A673 (cell line): ENCODE measurements around the gene UAP1.

ENCODE experiments used
- EZH2 ChIP-seq: fragments of 200-600 bp; sonication (generic); IDR thresholded peaks from 2 replicates; pipeline ENCODE4 v1.6.1; 2017; ENCODE audit warnings: borderline replicate concordance, low read depth, mild to moderate bottlenecking, mixed read lengths, antibody characterized with exemption, low read length; ENCODE audit not compliant: poor library complexity, severe bottlenecking
- TF ChIP-seq, protein P1 (sequence below): fragments of 300-800, 200-600 bp; sonication (generic); conservative IDR thresholded peaks from 2 replicates; pipeline ENCODE4 v1.5.1; 2017; ENCODE audit warnings: low read depth, mild to moderate bottlenecking, antibody characterized with exemption, low read length, moderate library complexity, mixed read lengths

GRCh38 chr1:162633081-162633762, 71.7 kb downstream of the UAP1 start:
- TF ChIP-seq, protein P1, sequence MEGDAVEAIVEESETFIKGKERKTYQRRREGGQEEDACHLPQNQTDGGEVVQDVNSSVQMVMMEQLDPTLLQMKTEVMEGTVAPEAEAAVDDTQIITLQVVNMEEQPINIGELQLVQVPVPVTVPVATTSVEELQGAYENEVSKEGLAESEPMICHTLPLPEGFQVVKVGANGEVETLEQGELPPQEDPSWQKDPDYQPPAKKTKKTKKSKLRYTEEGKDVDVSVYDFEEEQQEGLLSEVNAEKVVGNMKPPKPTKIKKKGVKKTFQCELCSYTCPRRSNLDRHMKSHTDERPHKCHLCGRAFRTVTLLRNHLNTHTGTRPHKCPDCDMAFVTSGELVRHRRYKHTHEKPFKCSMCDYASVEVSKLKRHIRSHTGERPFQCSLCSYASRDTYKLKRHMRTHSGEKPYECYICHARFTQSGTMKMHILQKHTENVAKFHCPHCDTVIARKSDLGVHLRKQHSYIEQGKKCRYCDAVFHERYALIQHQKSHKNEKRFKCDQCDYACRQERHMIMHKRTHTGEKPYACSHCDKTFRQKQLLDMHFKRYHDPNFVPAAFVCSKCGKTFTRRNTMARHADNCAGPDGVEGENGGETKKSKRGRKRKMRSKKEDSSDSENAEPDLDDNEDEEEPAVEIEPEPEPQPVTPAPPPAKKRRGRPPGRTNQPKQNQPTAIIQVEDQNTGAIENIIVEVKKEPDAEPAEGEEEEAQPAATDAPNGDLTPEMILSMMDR = no peak; the same call in 1 of the 2 replicates
- TF ChIP-seq EZH2 = no peak
